ENCODE data around the gene NR4A2.

NR4A2 gene

DNA sequence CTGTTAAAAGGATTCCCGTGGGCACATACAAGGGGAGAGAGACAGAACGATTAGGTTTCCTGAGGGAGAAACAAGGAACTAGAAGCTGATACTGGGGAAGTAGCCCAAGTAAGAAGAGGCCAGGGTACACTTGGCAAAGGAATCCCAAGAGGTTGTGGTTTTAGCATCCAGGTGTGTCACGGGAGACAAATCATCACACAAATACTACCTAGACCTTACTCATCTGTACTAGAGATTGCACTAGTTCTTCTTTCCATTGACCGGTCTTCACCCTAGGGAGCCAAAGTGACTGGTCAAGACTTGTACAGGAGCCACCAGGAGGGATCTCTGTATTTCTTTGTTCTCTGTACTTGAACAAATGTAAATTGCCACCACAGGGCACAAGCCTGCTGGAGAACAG lies 14.2 kb upstream of the NR4A2 start:
- DNase-seq (ENCODE audit: low read depth): no peak
- TF ChIP-seq, protein P1, sequence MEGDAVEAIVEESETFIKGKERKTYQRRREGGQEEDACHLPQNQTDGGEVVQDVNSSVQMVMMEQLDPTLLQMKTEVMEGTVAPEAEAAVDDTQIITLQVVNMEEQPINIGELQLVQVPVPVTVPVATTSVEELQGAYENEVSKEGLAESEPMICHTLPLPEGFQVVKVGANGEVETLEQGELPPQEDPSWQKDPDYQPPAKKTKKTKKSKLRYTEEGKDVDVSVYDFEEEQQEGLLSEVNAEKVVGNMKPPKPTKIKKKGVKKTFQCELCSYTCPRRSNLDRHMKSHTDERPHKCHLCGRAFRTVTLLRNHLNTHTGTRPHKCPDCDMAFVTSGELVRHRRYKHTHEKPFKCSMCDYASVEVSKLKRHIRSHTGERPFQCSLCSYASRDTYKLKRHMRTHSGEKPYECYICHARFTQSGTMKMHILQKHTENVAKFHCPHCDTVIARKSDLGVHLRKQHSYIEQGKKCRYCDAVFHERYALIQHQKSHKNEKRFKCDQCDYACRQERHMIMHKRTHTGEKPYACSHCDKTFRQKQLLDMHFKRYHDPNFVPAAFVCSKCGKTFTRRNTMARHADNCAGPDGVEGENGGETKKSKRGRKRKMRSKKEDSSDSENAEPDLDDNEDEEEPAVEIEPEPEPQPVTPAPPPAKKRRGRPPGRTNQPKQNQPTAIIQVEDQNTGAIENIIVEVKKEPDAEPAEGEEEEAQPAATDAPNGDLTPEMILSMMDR (conservative IDR thresholded peaks at IDR 0.05; ENCODE audit: control insufficient read depth, insufficient read depth, low read depth, low read length): no peak
- no peak overlapping the region for H3K4me3 ChIP-seq (ENCODE audit: control insufficient read depth, low read depth, low read length)

DNA sequence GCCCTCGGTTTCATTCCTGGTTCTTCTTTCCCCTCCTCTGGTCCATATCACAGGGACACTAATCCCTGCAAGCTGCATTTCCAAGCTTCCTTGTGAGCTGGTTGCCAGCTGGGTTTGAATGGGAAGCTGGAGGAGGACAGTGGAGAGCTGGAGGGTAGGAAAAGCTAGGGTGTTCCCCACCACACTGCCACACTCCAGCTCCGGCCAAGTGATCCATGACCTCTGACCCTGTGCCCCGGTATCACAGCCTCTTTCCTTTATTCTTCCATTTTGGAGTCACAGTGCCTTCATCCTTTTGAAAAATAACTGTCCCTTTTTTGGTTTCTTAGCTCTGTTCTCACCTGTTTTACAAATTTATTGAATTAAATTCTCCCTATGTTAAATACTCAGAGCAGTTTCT lies 13.1 kb upstream of the NR4A2 start:
- H3K4me3 ChIP-seq (ENCODE audit: control insufficient read depth, low read depth, low read length): no peak overlapping the region
- DNase-seq (ENCODE audit: low read depth): no peak
- TF ChIP-seq, protein P1 (conservative IDR thresholded peaks at IDR 0.05; ENCODE audit: control insufficient read depth, insufficient read depth, low read depth, low read length): no peak

DNA sequence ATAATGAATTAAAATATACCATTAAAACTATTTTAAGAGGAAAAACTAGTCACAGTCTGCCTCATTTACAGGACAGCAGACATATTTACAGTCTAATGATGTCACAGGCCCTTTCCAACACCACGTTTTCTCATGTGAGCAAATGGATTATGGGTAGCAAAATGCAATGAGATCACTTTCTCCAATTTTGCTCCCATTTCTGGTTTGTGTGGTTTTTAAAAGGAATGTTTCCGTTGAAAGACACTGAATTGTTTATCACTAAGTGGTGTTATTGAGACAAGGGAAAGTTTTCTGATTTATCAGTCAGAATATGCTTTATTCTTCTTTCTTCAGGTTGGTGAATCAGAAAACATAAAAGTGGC lies 11.4 kb upstream of the NR4A2 start:
- TF ChIP-seq, protein P1 (conservative IDR thresholded peaks at IDR 0.05; ENCODE audit: control insufficient read depth, insufficient read depth, low read depth, low read length): no peak
- DNase-seq (ENCODE audit: low read depth): peak; percentile 67
- H3K4me3 ChIP-seq (ENCODE audit: control insufficient read depth, low read depth, low read length): no peak overlapping the region

DNA sequence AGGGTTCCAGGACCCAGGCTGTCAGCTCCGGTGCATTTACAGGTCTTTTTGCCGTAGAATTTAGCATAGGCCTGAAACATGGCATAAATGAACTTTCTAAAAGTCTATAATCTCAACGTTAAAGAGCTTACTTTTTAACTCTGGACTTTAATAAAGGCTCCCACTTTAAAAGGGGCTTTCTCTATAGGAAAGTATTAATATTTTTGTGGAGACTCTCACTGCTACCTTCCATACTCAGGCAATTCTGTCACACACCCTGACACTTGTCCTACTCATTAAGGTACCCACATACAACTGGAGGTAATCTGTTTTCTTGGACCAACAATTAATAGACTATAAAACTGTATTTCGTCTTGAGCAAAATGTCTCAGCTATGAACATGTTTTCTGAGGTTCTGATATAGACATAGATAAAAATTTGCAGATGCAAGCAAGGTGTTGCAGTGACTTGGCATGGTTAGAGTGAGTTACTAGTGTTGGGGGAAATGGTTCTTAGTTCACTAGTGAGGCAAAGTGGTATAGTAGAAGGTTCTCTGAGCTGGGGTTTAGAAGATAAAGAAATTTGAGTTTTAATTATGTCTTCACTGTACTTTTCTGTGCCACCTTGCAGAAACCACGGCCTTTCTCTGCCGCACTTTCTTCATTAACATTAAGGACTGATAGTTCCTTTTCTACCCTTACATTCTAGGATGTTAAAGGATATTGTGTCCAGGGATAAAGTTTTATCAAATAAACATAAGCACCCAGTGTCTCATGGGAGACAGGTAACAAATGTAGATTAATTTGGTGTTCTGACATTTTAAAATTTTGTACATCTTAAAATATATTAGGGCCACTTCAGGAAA lies 10.8 kb upstream of the NR4A2 start:
- DNase-seq (ENCODE audit: low read depth): no peak
- H3K4me3 ChIP-seq (ENCODE audit: control insufficient read depth, low read depth, low read length): peak overlapping the region; percentile 69
- TF ChIP-seq, protein P1 (conservative IDR thresholded peaks at IDR 0.05; ENCODE audit: control insufficient read depth, insufficient read depth, low read depth, low read length): no peak

DNA sequence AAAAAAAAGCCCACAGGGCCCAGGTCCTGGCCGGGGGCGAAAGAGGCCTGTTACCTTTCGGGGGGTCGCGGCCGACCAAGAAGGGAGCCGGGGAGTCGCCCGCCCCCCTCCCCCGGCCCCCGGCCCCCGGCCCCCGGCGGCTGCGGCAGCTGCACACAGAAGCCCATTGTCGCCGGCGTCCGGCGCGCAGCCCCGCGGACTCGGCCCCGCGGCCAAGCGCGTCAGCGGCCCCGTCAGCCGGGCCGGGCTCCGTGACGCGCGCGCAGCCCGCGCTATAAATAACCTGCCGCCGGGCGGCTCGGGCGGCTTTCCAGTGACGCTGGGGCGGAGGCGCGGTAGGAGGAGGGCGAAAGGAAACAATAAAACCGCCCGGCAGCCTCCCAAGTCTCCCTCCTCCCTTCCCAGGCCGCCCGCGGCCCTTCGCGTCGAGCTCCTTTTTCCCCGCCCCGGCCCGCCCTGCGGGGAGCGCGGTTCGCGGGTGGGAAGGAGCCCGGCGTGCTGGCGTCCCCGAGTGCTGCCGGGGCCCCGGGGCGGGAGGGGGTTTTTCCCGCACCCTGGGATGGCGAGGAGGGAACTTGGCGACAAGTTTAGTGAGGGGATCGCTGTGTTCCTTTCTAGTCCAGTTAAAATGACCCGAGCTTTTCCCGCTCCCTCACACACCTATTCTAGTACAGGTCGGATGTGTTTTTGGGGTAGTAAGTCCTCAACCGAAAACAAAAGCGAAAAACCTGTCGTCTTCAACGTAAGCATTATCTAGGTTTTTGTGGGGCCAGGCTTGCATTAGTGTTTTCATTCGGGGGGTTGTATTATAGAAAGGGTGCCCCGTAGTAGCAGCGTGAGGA lies 10.0 kb upstream of the NR4A2 start:
- DNase-seq (ENCODE audit: low read depth): peak; percentile 91
- peak overlapping the region; percentile 86 for H3K4me3 ChIP-seq (ENCODE audit: control insufficient read depth, low read depth, low read length)
- TF ChIP-seq, protein P1 (conservative IDR thresholded peaks at IDR 0.05; ENCODE audit: control insufficient read depth, insufficient read depth, low read depth, low read length): no peak

DNA sequence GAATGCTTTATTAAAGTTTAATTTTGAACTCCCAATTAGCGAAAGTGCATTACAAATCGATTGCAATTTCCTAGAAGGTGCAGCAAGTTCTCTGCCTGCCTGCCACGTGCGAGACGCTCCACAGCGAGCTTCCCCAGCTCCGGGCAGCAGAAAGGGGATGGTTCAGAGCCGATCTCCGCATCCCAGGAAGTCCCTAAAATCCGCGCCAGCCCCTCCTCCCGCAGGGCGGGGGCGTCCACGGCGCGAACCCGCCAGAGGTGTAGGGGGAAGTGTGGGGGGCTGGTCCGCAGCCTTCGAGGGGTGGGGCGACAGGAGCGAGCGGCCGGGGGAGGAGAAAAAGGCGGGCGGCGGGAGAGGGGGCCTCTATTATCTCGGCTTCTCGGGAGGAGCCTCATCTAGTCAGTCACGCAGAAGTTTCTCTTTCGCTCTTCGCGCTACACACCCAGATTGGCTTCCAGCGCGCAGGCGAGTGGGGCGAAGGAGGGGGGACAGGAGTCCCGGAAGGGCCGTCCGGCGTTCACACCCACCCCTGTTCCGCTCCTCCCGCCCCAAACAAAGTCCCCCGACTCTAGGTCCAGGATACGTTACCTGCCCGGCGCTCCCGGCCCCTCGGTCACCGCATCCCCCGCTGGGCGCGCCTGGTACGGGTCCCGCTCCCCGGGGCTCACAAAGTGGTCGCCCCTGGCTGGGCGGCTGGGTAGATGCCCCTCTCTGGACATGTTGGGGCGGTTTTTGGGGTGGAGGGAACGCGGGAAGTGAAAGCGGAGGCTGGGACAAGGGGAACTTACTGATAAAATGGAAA lies 9.1 kb upstream of the NR4A2 start:
- peak overlapping the region; percentile 86 for H3K4me3 ChIP-seq (ENCODE audit: control insufficient read depth, low read depth, low read length)
- DNase-seq (ENCODE audit: low read depth): peak; percentile 94
- TF ChIP-seq, protein P1 (conservative IDR thresholded peaks at IDR 0.05; ENCODE audit: control insufficient read depth, insufficient read depth, low read depth, low read length): no peak
